Dermis microvascular lymphatic vessel endothelial cell (primary cell): ENCODE data around the gene TBCD. TPM values are rescaled to one million over a fixed set of nuclear protein-coding genes. Genes with fewer than 3 reads are reported as not detected.
"Not testable (repeated sequence)": the region's sequence is repeated elsewhere in the genome, so short reads cannot be mapped to it uniquely, and the experiment has no call there.

Experiments
- DNase-seq, 2 donors: peaks; one replicate each; pipeline versions ENCODE4 v3.0.0 to v3.0.0-alpha.2; 2010; ENCODE audit warnings: low read depth in 2 of 2
- total RNA-seq: library from RNA; depleted of rRNA; stranded (reverse); fragments of >200 nt; gene quantifications from 2 replicates; pipeline ENCODE4 v1.2.1, GENCODE V29; 2014

Gene TBCD
- total RNA-seq, 1 donor from 2014 or later: 52.5 TPM

- DNase-seq: no peak
Observed at GRCh38 chr17:82952019-82952418, 200.2 kb downstream of the TBCD start.

GRCh38 chr17:82955106-82955505 lies 203.2 kb downstream of the TBCD start:
- DNase-seq: not testable (repeated sequence)

DNA sequence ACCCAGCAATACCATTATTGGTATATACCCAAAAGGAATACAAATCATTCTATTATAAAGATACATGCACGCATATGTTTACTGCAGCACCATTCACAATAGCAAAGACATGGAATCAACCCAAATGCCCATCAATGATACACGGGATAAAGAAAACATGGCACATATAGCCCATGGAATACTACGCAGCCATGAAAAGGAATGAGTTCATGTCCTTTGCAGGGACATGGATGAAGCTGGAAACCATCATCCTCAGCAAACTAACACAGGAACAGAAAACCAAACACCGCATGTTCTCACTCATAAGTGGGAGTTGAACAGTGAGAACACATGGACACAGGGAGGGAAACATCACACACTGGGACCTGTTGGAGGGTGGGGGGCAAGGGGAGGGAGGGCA lies 203.8 kb downstream of the TBCD start:
- not testable (repeated sequence) for DNase-seq

DNA sequence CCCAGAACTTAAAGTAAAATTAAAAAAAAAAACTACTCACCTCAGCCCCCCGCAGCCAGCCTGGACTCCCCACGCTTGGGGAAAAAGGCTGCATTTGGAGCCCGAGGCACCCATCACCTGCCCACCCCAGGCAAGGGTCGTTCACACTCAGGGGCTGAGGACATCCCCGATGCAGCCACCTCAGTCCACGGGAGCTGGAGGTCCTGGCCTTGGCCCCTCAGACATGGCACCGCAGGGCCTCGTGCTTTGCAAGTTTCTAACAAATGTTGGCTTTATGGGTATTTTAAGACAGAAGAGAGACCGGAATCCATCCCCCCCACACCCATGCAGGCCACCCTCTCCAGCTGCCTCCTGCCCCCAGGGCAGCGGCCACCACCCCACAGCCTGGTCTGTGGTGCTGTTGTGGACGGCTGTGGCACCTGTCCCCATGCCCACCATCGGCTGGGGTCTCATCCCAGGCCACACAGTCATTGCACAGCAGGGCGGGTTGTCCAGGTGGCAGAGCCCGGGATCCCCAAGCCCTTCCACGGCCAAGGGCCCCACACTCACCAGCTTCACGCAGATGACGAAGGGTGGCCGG lies 204.4 kb downstream of the TBCD start:
- DNase-seq: no peak

- DNase-seq: no peak
Observed at GRCh38 chr17:82956726-82957468, 205.0 kb downstream of the TBCD start.

GRCh38 chr17:82957469-82957795 lies 205.6 kb downstream of the TBCD start:
- no peak for DNase-seq

- DNase-seq: no peak
Observed at GRCh38 chr17:82957961-82958561, 206.2 kb downstream of the TBCD start.

GRCh38 chr17:82959242-82959930 lies 207.5 kb downstream of the TBCD start:
- DNase-seq: no peak

DNA sequence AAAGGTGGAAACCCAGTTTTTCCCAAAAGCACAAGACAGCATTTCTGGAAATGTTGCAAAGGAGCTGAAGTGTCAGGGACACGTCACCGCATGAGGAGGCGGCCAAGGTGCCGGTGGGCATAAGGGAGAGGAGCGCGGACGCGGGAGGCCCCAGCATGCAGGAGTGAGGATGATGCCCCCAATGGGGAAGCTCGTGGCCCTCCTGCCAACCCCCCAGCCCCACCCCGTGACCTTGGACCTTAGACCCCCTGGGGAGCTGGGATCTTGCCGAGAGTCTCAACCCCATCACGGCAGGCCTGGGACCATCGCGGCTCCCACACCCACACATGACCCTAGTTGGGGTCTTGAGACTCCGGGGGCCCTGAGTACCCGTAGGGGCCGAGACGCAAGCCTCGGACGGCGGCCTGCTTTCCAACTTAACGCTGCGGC lies 208.1 kb downstream of the TBCD start:
- no peak for DNase-seq

GRCh38 chr17:82960419-82961271 lies 208.8 kb downstream of the TBCD start:
- DNase-seq: no peak

- DNase-seq: no peak
Observed at GRCh38 chr17:82961366-82962162, 209.7 kb downstream of the TBCD start.

DNA sequence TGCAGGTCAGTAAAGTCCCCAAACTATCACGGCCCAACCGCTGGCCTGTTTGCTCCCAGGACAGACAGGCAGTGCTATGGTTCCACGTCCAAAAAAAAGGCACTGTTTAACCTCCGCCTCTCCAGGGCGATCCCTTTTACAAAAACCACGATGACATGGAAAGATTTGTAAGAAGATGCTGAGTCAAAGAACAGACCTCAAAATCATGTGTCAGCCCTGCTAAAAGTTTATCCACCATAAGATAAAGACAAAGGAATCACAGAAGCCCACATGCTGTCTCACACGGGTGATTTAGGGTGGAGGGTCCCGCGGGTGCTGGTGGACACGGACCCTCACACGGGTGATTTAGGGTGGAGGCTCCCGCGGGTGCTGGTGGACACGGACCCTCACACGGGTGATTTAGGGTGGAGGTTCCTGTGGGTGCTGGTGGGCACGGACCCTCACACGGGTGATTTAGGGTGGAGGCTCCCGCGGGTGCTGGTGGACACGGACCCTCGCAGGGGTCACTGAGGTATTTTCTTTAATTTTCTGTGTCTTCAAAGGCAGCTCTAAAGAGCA lies 210.4 kb downstream of the TBCD start:
- DNase-seq: no peak

DNA sequence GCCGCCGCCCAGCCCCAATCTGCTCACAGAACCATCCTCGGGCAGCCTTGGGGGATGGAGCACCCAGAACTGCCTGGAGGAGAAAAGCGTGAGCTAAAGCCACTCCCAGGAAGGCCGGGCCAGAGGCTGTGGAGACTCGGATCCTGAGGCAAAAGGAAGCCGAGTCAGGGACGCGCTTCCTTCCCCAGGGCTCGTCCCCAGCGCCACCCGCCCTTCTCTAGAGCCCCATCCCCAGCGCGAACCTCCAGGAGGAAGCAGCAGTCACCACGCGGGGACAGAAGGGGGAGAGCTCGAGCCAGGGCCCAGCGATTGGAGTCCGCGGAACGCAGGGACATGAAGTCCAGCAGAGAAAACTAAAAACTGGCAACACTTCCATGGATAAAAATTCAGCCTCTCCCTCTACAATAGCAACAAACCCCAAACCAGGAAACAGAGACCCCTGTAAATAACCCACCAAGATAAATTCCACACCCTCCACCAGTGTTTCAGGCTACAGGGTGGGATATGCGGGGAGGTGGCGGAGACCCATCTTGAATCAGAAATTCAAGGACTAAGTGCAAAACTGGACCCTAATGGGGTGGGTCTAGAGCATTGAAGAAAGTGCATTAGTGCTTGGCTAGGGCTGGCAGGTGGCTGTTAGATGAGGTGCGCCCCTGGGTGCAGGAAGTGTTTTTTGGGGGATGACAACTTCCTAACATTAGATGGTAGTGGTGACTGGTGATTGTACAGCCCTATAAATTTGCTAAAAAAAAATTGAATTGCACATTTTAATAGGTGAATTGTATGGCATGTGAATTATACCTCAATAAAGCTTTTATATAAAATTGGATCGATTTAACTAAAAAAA lies 211.5 kb downstream of the TBCD start:
- peak; percentile 66 to 84 for DNase-seq

GRCh38 chr17:82964451-82964850 lies 212.6 kb downstream of the TBCD start:
- not testable (repeated sequence) for DNase-seq

DNA sequence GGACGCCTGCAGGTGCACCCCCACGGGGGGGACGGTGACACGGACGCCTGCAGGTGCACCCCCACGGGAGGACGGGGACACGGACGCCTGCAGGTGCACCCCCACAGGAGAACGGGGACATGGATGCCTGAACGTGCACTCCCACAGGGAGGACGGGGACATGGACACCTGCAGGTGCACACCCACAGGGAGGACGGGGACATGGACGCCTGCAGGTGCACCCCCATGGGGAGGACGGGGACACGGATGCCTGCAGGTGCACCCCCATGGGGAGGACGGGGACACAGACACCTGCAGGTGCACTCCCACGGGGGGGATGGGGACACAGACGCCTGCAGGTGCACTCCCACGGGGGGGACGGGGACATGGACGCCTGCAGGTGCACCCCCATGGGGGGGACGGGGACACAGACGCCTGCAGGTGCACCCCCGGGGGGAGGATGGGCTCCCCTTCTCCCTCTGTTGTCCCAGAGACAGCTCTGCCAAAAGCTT lies 213.0 kb downstream of the TBCD start:
- no peak for DNase-seq

- no peak for DNase-seq
Observed at GRCh38 chr17:82965371-82965770, 213.5 kb downstream of the TBCD start.

DNA sequence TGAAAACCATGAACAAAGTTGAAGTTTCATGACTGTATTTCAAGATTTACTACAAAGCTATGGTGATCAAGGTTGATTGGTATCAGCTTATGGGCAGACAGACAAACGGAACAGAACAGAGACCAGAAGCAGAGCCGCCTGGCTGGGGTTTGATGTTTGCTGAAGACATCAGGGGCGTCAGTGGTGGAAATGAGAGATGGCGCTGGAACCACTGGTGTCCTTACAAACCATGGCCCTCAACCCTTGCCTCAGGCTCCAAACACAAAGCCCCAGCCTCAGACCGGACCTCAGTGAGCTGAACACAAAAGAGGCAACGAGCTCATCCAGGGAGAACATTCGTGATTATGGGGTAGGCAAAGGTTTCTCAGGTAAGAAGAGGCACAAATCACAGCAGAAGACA lies 214.6 kb downstream of the TBCD start:
- DNase-seq: no peak

DNA sequence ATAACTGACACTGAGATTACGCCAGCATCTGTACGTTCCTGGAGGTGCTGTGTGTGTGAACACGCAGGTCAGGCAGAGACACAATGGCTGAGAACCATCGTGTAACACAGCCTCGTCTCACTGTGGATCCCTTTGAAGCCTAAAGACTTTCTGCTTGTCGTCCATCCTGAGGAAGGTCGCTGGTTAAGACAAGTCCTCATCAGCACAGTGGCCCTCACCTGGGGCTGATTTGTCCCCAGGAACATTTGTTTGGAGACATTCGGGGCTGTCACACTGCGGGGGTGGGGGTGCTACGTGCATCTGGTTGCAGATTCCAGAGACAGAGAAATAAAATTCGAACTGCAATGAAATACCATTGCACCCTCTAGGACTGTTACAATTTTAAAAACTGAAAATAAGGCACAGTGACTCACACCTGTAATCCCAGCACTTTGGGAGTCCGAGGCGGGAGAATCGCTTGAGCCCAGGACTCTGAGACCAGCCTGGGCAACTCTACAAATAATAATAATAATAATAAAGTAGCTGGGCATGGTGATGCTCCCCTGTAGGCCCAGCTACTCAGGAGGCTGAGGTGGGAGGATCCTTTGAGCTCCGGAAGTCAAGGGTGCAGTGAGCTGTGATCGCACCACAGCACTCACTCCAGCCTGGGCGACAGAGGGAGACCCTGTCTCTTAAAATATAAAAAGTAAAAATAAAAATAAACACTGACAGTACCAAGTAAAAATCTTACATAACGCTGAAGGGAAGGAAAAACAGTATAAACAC lies 215.6 kb downstream of the TBCD start:
- DNase-seq: no peak
